Measurements from ENCODE around the gene GJC1.

GRCh38 chr17:44840936-44841335 lies 10.8 kb upstream of the GJC1 start:
- TF ChIP-seq CTCF (IDR thresholded peaks at IDR 0.05) = no peak
- TF ChIP-seq POLR2A (IDR thresholded peaks at IDR 0.05) = no peak
